ENCODE measurements around the gene ANKK1.
A peak's percentile ranks its signal among the peaks of the same experiment; 100 is the strongest.

Gene ANKK1

DNA sequence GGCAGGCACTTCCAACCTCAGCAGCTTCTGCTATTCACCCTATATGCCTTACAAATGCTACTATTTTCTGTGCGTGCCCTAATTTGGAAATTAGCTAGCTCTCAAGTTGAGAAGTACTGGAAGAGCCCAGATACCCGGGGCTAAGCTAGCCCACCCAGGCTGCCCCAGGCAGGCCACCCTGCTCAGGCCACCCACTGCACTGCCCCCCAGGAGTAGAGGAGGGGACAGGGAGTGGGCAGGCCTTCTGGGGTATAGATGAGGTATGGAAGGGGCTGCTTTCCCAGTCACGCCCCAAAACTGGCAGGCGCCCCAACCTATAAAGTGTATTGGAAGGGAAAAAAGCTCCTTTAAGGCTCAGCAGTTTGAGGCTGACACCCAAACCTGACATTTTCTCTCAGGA lies 44.2 kb downstream of the ANKK1 start:
- no peak for TF ChIP-seq CTCF (IDR thresholded peaks at IDR 0.05; ENCODE audit: insufficient read depth, low read depth, low read length, missing control alignments)

GRCh38 chr11:113435190-113435968 lies 47.8 kb downstream of the ANKK1 start:
- DNase-seq (ENCODE audit: low read depth) = no peak
- TF ChIP-seq CTCF (IDR thresholded peaks at IDR 0.05; ENCODE audit: insufficient read depth, low read depth, low read length, missing control alignments) = no peak
- H3K4me3 ChIP-seq (ENCODE audit: low read depth, low read length) = no peak overlapping the region

More for the DNA sequence above, 44.2 kb downstream of the ANKK1 start:
- H3K4me3 ChIP-seq (ENCODE audit: low read depth, low read length) = no peak overlapping the region
- DNase-seq (ENCODE audit: low read depth) = no peak

- DNase-seq (ENCODE audit: low read depth) = no peak
- no peak for TF ChIP-seq CTCF (IDR thresholded peaks at IDR 0.05; ENCODE audit: insufficient read depth, low read depth, low read length, missing control alignments)
- no peak overlapping the region for H3K4me3 ChIP-seq (ENCODE audit: low read depth, low read length)
Measured at GRCh38 chr11:113436672-113437252, 49.2 kb downstream of the ANKK1 start.

DNA sequence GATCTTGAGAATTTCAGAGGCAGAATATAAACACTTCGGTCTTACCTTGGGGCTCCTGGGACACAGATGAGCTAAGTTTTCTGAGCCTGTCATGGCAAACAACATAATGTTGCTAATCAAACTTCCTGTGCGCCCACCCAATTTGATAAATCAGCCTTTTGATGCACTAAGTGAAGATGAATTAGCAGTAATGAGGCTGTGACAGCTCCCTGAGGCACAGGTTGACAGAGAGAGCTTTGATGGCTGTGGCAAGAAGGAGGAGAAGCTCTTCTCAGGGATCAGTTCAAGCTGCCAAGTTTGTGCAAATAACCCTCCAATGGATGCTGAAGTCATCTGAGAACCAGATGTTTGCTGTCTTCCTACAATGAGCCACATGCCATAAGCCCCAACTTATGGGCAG lies 53.2 kb downstream of the ANKK1 start:
- DNase-seq (ENCODE audit: low read depth) = no peak
- no peak for TF ChIP-seq CTCF (IDR thresholded peaks at IDR 0.05; ENCODE audit: insufficient read depth, low read depth, low read length, missing control alignments)
- no peak overlapping the region for H3K4me3 ChIP-seq (ENCODE audit: low read depth, low read length)

DNA sequence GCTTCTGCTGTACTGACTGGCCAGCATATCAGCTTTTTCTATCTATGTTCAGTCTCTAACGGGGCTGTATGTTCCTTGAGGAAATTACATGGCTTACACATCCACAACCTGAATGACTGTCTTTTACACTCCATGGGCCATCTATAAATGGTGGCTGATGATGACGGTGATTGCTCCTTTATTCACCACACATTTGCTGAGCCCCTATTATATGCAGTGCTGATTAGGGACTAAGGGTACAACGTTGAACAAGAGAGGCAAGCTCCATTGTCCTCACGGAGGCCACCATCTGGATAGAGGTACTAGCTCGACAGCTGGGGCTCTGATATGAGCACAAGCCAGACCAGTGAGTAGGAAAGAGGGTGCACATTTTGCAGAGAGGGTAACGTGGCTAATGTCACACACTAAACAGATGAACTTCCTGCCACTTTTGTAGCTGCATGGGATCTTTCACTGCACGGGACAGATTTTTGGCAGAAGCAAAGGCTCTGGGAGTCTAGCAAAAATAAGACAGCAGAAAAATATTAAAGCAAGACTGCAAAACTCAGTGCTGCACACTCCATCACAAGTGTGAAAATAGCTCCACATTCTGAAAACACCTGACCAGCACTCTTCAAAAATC lies 57.0 kb downstream of the ANKK1 start:
- no peak for TF ChIP-seq CTCF (IDR thresholded peaks at IDR 0.05; ENCODE audit: insufficient read depth, low read depth, low read length, missing control alignments)
- H3K4me3 ChIP-seq (ENCODE audit: low read depth, low read length) = no peak overlapping the region
- no peak for DNase-seq (ENCODE audit: low read depth)

DNA sequence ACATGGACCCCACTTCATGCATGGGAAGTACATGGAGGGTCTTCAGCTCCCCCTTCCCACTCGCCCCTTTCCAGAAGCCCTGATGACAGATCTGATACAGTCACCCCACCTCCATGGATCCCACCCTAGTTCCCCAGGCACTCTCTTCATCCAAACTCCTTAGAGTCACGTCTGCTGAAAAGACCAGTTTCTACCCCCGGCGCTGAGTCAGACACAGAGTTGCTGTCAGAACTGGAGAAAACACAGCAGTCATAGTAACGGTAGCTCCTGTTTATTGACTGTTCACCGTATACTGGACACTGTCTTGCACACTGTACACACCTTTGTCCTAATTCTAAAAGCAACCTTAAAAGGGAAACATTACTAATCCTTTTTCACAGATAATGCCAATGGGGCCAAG lies 58.5 kb downstream of the ANKK1 start:
- peak; percentile 66 for DNase-seq (ENCODE audit: low read depth)
- no peak for TF ChIP-seq CTCF (IDR thresholded peaks at IDR 0.05; ENCODE audit: insufficient read depth, low read depth, low read length, missing control alignments)
- no peak overlapping the region for H3K4me3 ChIP-seq (ENCODE audit: low read depth, low read length)

Data from GM12865 (cell line).